H1 (cell line): ENCODE results near the gene TMX2.

Source experiments
- ATF3 ChIP-seq: IDR thresholded peaks from 2 replicates; pipeline ENCODE4 v1.6.1; 2011; ENCODE audit warnings: low read depth, mild to moderate bottlenecking, low read length; ENCODE audit not compliant: insufficient read depth
- CREB1 ChIP-seq: IDR thresholded peaks from 2 replicates; pipeline ENCODE4 v1.6.1; 2012; ENCODE audit warnings: inconsistent platforms
- CTCF ChIP-seq, 3 experiments: IDR thresholded peaks; 1 replicate in 2 of 3; 2 replicates in 1 of 3; pipeline versions ENCODE4 v1.5.1 to v1.6.1; 2011; ENCODE audit warnings: low read length in 3 of 3, mild to moderate bottlenecking in 3 of 3, inconsistent platforms in 2 of 3, low read depth in 1 of 3, moderate library complexity in 1 of 3; ENCODE audit not compliant: insufficient read depth in 1 of 3; ENCODE audit errors: control extremely low read depth in 1 of 3
- EZH2 ChIP-seq: fragments of 200-600 bp; sonication (generic); IDR thresholded peaks from 2 replicates; pipeline ENCODE4 v1.7.1; 2012; ENCODE audit warnings: low read depth, mild to moderate bottlenecking, moderate library complexity, low read length, inconsistent platforms; ENCODE audit not compliant: severe bottlenecking
- GTF2F1 ChIP-seq: IDR thresholded peaks from 2 replicates; pipeline ENCODE4 v1.6.1; 2012; ENCODE audit warnings: low read depth, low read length, improper control_type of control experiment, borderline replicate concordance
- HDAC6 ChIP-seq: IDR thresholded peaks from one replicate; pipeline ENCODE4 v1.7.1; 2012; ENCODE audit warnings: low read depth, mild to moderate bottlenecking, inconsistent platforms, low read length, moderate library complexity
- POLR2A ChIP-seq, 2 experiments: IDR thresholded peaks; 1 replicate in 1 of 2; 2 replicates in 1 of 2; pipeline ENCODE4 v1.6.1; 2011; ENCODE audit warnings: low read depth in 2 of 2, low read length in 2 of 2, mild to moderate bottlenecking in 2 of 2; ENCODE audit errors: control extremely low read depth in 1 of 2
- RFX5 ChIP-seq: IDR thresholded peaks from 2 replicates; pipeline ENCODE4 v1.6.1; 2011; ENCODE audit warnings: low read depth, low read length, improper control_type of control experiment, borderline replicate concordance
- TAF1 ChIP-seq: IDR thresholded peaks from 2 replicates; pipeline ENCODE4 v1.6.1; 2011; ENCODE audit warnings: mild to moderate bottlenecking, low read depth, low read length
- TEAD4 ChIP-seq: IDR thresholded peaks from 2 replicates; pipeline ENCODE4 v1.6.1; 2012; ENCODE audit warnings: low read depth, low read length, inconsistent platforms, mixed read lengths
- YY1 ChIP-seq: IDR thresholded peaks from 2 replicates; pipeline ENCODE4 v1.6.1; 2011; ENCODE audit warnings: low read depth, mild to moderate bottlenecking, low read length
- ZNF274 ChIP-seq: IDR thresholded peaks from 2 replicates; pipeline ENCODE4 v1.7.0; 2012; ENCODE audit warnings: low read length, borderline replicate concordance; ENCODE audit errors: extremely low read depth

GRCh38 chr11:57746920-57747319 lies 34.5 kb downstream of the TMX2 start:
- TF ChIP-seq POLR2A (IDR thresholded peaks at IDR 0.05; ENCODE audit: control extremely low read depth in 1 of 2, low read depth in 2 of 2, low read length in 2 of 2) (no peak), ZNF274 (no peak), TAF1 (no peak), TEAD4 (no peak), CTCF (IDR thresholded peaks at IDR 0.05; ENCODE audit: control extremely low read depth in 1 of 3, insufficient read depth in 1 of 3, low read depth in 1 of 3, low read length in 3 of 3) (no peak), RFX5 (no peak), GTF2F1 (no peak), ATF3 (no peak), HDAC6 (no peak), EZH2 (no peak), CREB1 (no peak), YY1 (no peak)
